DMS153 (cell line): Measurements from ENCODE around the gene MAN2B2.

Experiments
- DNase-seq: peaks from one replicate; lab custom pipeline; 2025; lab: John Stamatoyannopoulos, UW

MAN2B2 gene

DNA sequence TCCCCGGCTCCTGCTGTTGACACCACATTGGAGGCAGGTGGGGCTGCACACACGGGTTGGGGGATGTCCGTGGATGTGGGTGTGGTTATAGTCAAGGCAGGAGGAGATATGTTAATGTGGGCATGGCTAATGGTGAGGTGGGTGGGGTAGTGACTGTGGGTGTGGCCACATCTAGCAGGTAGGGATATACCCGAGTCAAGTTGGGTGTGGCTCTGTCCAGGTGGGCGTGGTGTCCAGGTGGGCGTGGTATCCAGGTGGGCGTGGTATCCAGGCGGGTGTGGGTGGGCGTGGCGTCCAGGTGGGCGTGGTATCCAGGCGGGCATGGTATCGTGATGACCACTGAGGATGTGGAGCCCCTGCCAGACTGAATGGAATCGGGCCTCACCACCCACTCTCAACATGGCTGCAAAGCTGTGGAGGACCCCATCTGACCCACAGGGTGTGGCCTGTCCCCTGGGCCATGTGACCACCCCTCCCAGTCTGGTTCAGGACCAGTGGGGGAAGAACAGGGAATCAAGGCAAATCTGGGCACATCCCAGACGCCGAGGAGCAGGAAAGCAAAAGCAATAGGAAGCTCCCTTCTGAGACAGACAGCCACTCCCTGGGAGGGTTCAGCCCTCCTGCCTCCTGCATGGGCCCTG, 21.0 kb downstream of the MAN2B2 start:
- no peak for DNase-seq

DNA sequence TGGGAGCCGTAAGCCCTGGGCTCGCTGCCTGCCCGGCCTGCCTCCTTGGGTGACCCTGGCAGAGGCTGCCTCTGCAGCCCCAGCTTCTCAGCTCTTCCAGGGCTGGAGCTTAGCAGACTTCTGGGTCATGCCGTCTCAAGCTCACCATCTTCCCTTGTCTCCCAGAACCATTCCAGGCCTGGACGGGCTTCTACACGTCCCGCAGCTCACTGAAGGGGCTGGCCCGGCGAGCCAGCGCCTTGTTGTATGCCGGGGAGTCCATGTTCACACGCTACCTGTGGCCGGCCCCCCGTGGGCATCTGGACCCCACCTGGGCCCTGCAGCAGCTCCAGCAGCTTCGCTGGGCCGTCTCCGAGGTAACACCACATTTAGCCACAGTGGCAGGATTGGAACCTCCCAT, 22.0 kb downstream of the MAN2B2 start:
- no peak for DNase-seq

DNA sequence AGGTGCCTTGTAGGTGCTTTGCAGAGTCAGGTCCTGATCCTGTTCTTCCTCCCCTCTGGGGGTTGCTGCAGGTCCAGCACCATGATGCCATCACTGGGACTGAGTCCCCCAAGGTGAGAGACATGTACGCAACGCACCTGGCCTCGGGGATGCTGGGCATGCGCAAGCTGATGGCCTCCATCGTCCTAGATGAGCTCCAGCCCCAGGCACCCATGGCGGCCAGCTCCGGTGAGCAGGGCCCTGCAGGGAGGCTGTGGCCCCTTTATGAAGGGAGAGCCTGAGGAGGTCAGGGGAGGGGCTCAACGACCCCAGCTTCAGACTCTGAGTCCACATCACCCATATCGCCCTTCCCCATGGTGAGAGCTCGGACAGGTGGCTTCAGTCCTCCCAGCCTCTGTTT, 23.1 kb downstream of the MAN2B2 start:
- DNase-seq: no peak

DNA sequence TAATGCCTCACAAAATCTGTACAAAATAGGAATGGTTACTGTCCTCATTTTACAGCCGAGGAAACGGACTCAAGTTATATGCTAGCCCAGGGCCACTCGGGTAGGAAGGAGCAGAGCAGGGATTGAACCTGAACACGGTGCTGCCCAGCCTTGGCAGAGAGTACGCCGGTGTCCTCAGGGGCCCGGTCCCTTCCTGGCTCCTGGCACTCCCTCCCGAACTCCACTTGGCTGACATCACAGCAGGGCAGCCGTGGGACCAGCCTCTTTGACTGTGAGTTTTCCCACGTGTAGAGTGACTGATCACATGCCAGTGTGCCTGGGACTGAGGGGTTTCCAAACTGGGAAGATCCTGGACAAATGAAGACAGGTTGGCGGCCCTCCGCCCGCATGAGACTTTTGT, 23.7 kb downstream of the MAN2B2 start:
- no peak for DNase-seq

- DNase-seq: no peak
These were observed 26.8 kb downstream of the MAN2B2 start for GRCh38 chr4:6601661-6602250.

DNA sequence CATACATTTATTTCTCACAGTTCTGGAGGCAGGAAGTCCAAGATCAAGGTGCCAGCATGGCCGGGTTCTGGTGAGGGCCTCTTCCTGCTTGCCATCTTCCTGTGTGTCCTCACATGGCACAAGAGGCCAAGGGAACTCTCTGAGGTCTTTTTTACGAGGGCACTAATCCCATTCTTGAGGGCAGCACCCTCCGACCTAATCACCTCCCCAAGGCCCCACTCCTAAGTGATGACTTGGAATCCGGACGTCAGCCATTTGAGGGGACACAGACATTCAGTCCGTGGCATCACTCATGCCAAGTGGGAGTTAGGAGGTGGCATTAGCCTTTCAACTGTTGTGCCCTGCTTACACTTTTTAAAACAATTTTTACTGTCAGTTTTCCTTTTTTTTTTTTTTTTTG, 27.3 kb downstream of the MAN2B2 start:
- no peak for DNase-seq

- no peak for DNase-seq
These were observed 28.1 kb downstream of the MAN2B2 start for GRCh38 chr4:6603128-6603527.

- no peak for DNase-seq
These were observed 30.1 kb downstream of the MAN2B2 start for GRCh38 chr4:6605114-6605513.

- no peak for DNase-seq
These were observed 30.6 kb downstream of the MAN2B2 start for GRCh38 chr4:6605605-6606004.

DNA sequence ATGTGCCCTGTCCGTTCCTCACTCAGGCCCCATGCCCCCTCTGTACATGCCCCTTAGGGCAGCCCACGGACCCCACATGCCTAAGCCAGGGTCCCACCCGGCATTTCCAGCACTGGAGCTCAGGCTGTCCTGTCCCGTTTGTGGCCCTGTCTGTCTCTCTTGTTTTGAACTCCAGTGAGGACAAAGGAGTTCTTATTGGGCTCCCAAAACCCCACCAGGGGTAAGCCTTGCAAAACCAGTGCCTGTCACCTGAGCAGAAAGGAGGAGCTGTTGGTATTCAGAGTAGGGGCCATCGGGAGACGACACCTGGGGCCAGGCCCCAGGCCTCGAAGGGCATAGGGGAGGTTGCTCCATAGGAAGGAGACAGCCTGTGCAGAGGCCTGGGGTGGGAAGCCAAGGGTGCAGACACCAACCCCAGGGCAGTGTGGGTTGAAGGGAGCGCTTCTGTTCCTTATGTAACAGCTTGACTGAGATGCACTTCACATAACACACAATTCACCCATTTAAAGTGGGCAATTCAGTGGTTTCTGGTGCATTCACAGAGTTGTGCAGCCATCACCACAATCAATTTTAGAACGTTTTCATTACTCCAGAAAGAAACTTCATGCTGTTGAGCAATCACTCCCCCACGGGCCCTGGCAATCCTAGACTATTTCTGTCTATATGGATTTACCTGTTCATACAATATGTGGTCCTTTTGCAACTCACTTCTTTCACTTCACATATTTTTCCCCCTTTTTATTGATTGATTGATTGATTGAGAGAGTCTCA, 31.7 kb downstream of the MAN2B2 start:
- DNase-seq: no peak

DNA sequence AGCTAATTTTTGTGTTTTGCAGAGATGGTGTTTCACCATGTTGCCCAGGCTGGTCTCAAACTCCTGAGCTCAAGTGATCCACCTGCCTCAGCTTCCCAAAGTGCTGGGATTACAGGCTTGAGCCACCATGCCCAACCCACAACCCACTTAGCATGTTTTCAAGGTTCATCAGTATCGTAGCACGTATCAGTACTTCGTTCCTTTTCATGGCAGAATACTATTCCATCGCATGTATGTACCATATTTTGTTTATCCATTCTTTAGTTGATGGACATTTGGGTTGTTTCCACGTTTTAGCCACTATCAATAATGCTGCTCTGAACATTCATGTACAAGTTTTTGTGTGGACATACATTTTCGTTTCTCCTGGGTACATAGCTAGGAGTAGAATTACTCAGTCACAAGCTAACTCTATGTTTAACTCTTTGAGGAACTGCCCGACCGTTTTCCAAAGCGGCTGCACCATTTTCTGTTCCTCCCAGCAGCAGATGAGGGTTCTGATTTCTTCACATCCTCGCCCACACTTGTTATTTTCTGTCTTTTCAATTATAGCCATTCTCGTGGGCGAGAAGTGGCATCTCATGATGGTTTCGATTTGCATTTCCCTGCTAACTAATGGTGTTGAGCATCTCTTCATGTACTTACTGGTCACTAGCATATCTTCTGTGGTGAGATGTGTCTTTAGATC, 32.5 kb downstream of the MAN2B2 start:
- no peak for DNase-seq

DNA sequence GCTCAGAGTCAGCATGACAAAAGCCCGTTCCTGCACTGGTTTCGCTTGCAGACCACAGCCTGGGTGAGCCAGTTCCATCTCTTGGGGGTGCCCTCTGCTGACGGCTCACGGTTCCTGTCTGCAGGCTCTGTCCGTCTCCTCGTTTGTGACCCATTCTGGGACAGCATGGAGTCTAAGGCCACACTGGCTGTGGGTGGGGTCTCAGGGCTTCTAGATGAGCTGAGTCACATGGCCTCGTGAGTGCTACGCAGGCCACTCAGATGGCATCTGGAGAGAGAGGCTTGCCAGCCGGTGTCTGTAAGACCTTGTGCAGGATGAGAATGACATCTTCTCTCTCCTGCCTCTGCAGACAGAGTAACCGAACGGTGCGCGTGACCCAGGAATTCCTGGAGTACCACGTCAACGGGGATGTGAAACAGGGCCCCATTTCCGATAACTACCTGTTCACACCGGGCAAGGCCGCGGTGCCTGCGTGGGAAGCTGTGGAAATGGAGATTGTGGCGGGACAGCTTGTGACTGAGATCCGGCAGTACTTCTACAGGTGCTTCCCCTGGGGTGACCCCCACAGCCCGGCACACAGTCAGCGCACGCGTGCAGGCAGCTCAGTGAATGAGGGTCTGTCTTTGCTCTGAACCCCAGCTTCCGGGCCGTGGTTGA, 33.9 kb downstream of the MAN2B2 start:
- DNase-seq: no peak

DNA sequence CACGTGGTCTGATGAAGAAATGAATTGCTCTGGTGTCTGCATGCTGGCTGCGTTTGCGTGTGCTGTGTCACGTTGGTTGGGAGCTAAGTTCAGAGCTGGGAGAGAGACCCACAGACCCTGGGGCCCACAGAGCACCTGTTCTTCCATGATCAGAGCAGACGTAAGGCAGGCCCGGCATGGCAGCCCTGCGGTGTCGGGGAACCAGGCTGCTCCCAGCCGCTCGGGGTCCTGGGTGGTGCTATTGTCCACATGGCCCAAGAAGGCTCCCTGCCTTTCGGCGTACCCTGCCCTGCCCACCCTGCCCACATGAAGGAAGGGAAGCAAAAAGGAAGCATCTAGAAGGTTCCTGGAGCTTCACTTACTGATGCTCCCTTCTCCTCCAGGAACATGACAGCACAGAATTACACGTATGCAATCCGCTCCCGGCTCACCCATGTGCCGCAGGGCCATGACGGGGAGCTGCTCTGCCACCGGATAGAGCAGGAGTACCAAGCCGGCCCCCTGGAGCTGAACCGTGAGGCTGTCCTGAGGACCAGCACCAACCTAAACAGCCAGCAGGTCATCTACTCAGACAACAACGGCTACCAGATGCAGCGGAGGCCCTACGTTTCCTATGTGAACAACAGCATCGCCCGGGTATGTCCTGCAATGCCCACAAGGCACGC, 34.6 kb downstream of the MAN2B2 start:
- no peak for DNase-seq

GRCh38 chr4:6610856-6611430, 36.0 kb downstream of the MAN2B2 start:
- no peak for DNase-seq

- no peak for DNase-seq
These were observed 38.1 kb downstream of the MAN2B2 start for GRCh38 chr4:6612961-6613675.

- DNase-seq: no peak
These were observed 39.0 kb downstream of the MAN2B2 start for GRCh38 chr4:6613676-6614651.

- DNase-seq: no peak
These were observed 39.8 kb downstream of the MAN2B2 start for GRCh38 chr4:6614701-6615230.

- no peak for DNase-seq
These were observed 41.4 kb downstream of the MAN2B2 start for GRCh38 chr4:6616087-6616995.
